Adrenal gland (tissue), 12 donors: ENCODE results near the gene DCDC2C. TPM values are rescaled to one million over a fixed set of nuclear protein-coding genes. Genes with fewer than 3 reads are reported as not detected.

Experiments
- DNase-seq, 7 donors: peaks; one replicate each; pipeline ENCODE4 v3.0.0-alpha.2; 2019 to 2020
- H3K27ac ChIP-seq, 5 donors: fragments of 200-600 bp; sonication (generic) in 4 of 5; 1 replicate in 3 of 5; 2 replicates in 2 of 5; pipeline versions ENCODE4 v1.5.1 to v1.8.0; 2016 to 2020; ENCODE audit warnings: mild to moderate bottlenecking in 1 of 5
- H3K27me3 ChIP-seq: fragments of 200-600 bp; 2 replicates; pipeline ENCODE4 v1.8.0; 2021
- H3K36me3 ChIP-seq, 2 donors: fragments of 200-600 bp; replicated peaks in 1 of 2; 1 replicate in 1 of 2; 2 replicates in 1 of 2; pipeline versions ENCODE4 v1.5.1 to v1.8.0; 2018 to 2022
- H3K4me1 ChIP-seq, 2 donors: fragments of 200-600 bp; replicated peaks in 1 of 2; 1 replicate in 1 of 2; 2 replicates in 1 of 2; pipeline versions ENCODE4 v1.5.1 to v1.8.0; 2018 to 2021
- H3K4me3 ChIP-seq, 4 donors: fragments of 200-600 bp; sonication (generic) in 3 of 4; one replicate each; pipeline ENCODE4 v1.5.1; 2016 to 2018
- H3K9me3 ChIP-seq, 3 donors: fragments of 200-600 bp; sonication (generic) in 1 of 3; replicated peaks in 1 of 3; 1 replicate in 2 of 3; 2 replicates in 1 of 3; pipeline versions ENCODE4 v1.5.1 to v1.8.0; 2016 to 2021
- CTCF ChIP-seq, 6 experiments: fragments of 450-650 bp in 4 of 6; fragments of 200-600 bp in 2 of 6; sonication (generic) in 1 of 6; IDR thresholded peaks; 1 replicate in 5 of 6; 2 replicates in 1 of 6; pipeline versions ENCODE4 v1.5.1 to v1.8.0; 2016 to 2021; ENCODE audit warnings: antibody characterized with exemption in 6 of 6, mild to moderate bottlenecking in 2 of 6, moderate library complexity in 1 of 6
- POLR2A ChIP-seq, 2 donors: fragments of 450-650 bp; IDR thresholded peaks; one replicate each; pipeline ENCODE4 v1.6.1; 2017; ENCODE audit warnings: antibody characterized with exemption in 2 of 2, mild to moderate bottlenecking in 2 of 2, moderate library complexity in 1 of 2
- WGBS, 4 donors: extraction: QIAGEN DNeasy Blood & Tissue Kit in 2 of 4; methylation state at CpG; one replicate each; pipeline versions ENCODE4 v1.1.5 to v1.1.7; 2013 to 2017; 5-methylcytosine and 5-hydroxymethylcytosine counted together
- intact Hi-C, 2 donors: fragments of 100-400 bp; cut with DNase I; formaldehyde crosslinking; loops; one replicate each; pipeline versions ENCODE4 v1.14.1 to v1.15.0; 2022 to 2023
- polyA plus RNA-seq, 3 donors: library from polyadenylated mRNA; stranded (reverse); fragments of 200-250 nt in 2 of 3; fragments of 350-450 nt in 1 of 3; fragmentation: Illumina TruSeq in 1 of 3; extraction: RNeasy Lipid Tissue Mini Kit (QIAGEN cat#74804) in 1 of 3; gene quantifications; one replicate each; pipeline ENCODE4 v1.2.3, GENCODE V29; 2013 to 2014
- total RNA-seq, 9 donors: library from RNA; depleted of rRNA in 4 of 9; stranded (reverse); fragments of >200 nt in 4 of 9; fragments of 120-200 nt in 1 of 9; fragmentation: NEBNext Ultra II Directional in 1 of 9; extraction: Animal tissue kit (Norgen Biotek cat#: 25700) in 1 of 9; gene quantifications; one replicate each; pipeline versions ENCODE4 v1.1.0 to v1.2.4, GENCODE V29; 2013 to 2023
- donor health status: healthy with polysubstance abuse.
- donor health status: Bipolar disorder and iron deficiency.
- donor health status: DM: yes; HTN: yes; CAD: no.
- donor health status: DM: no; HTN: no; CAD: no.
- donor health status: DM: no; HTN: no; CAD: no.
- donor health status: DM: yes; HTN: yes; CAD: no.

DCDC2C gene
- total and polyA plus RNA-seq, 12 donors: 0.18 to 2.0 (median 0.39) TPM; not detected in 6

- intact Hi-C loops: no loop called here
- Histone ChIP-seq H3K27me3 (no peaks in the 10 kb centered on the region), H3K9me3 (no peaks in the 10 kb centered on the region), H3K4me1 (no peaks in the 10 kb centered on the region), H3K27ac (no peak overlapping the region), H3K4me3 (no peak overlapping the region), H3K36me3 (no peaks in the 10 kb centered on the region)
- no peak for TF ChIP-seq POLR2A (IDR thresholded peaks at IDR 0.05)
- TF ChIP-seq CTCF (IDR thresholded peaks at IDR 0.05): no peak
- DNase-seq: no peak
- 48 to 62% (median 54%) methylated on average over 9 of the region's 9 CpGs for WGBS, 4 donors
Observed at GRCh38 chr2:3847397-3848052, 144.2 kb downstream of the DCDC2C start.

GRCh38 chr2:3848776-3849175 lies 145.4 kb downstream of the DCDC2C start:
- no peaks in the 10 kb centered on the region for H3K36me3 ChIP-seq
- no peak for DNase-seq
- no peak overlapping the region for H3K27ac ChIP-seq
- TF ChIP-seq CTCF (IDR thresholded peaks at IDR 0.05) (no peak), POLR2A (IDR thresholded peaks at IDR 0.05) (no peak)
- no peak overlapping the region for H3K4me3 ChIP-seq
- intact Hi-C loops: no loop called here
- WGBS, 4 donors: 80 to 90% (median 87%) methylated on average over 9 of the region's 9 CpGs
- H3K27me3 ChIP-seq: no peaks in the 10 kb centered on the region
- no peaks in the 10 kb centered on the region for H3K4me1 ChIP-seq
- no peaks in the 10 kb centered on the region for H3K9me3 ChIP-seq

GRCh38 chr2:3849213-3849612 lies 145.8 kb downstream of the DCDC2C start:
- Histone ChIP-seq H3K4me1 (no peaks in the 10 kb centered on the region), H3K36me3 (no peaks in the 10 kb centered on the region), H3K4me3 (no peak overlapping the region), H3K27ac (no peak overlapping the region), H3K9me3 (no peaks in the 10 kb centered on the region), H3K27me3 (no peaks in the 10 kb centered on the region)
- TF ChIP-seq POLR2A (IDR thresholded peaks at IDR 0.05) (no peak), CTCF (IDR thresholded peaks at IDR 0.05) (no peak)
- intact Hi-C loops: no loop called here
- no peak for DNase-seq
- 69 to 78% (median 72%) methylated on average over 7 of the region's 7 CpGs for WGBS, 4 donors

GRCh38 chr2:3857576-3857975 lies 154.2 kb downstream of the DCDC2C start:
- Histone ChIP-seq H3K36me3 (no peaks in the 10 kb centered on the region), H3K4me3 (no peak overlapping the region), H3K9me3 (no peaks in the 10 kb centered on the region), H3K27me3 (no peaks in the 10 kb centered on the region), H3K27ac (no peak overlapping the region), H3K4me1 (no peaks in the 10 kb centered on the region)
- TF ChIP-seq CTCF (IDR thresholded peaks at IDR 0.05): no peak
- no peak for TF ChIP-seq POLR2A (IDR thresholded peaks at IDR 0.05)
- 53 to 61% (median 56%) methylated on average over 4 of the region's 4 CpGs for WGBS, 4 donors
- intact Hi-C loops: no loop called here
- no peak for DNase-seq
